ENCODE measurements around the gene GRK1.

Gene GRK1

GRCh38 chr13:113732176-113732960 is 65.3 kb downstream of the GRK1 start:
- Histone ChIP-seq H3K9me2 (replicated peaks; ENCODE audit: insufficient read depth, low read length) (no peaks in the 10 kb centered on the region), H2AFZ (ENCODE audit: low read depth, low read length, severe bottlenecking) (no peak overlapping the region), H3K27me3 (ENCODE audit: low read length) (no peaks in the 10 kb centered on the region), H3K9me3 (ENCODE audit: insufficient read depth, low read length) (peaks cover 7% of the 10 kb centered on the region; the same call in 1 of the 2 replicates), H3K27ac (ENCODE audit: low read depth, low read length) (no peak overlapping the region), H3F3A (ENCODE audit: insufficient read depth) (0 out of 2 replicates have a peak, but pooled peaks cover 4% of the 10 kb centered on the region), H3K79me2 (ENCODE audit: insufficient read depth, low read length) (no peaks in the 10 kb centered on the region), H3K4me3 (ENCODE audit: insufficient read depth, low read length, poor library complexity, severe bottlenecking) (no peak overlapping the region), H3K36me3 (ENCODE audit: low read length) (no peaks in the 10 kb centered on the region), H3K9ac (ENCODE audit: low read length) (no peak overlapping the region), H4K20me1 (ENCODE audit: low read depth, low read length) (no peaks in the 10 kb centered on the region), H3K4me2 (ENCODE audit: low read depth, low read length, poor library complexity, severe bottlenecking) (no peak overlapping the region)
- TF ChIP-seq CTCF (IDR thresholded peaks at IDR 0.05; ENCODE audit: insufficient read depth, low read length, poor library complexity, severe bottlenecking) (no peak), EZH2phosphoT487 (conservative IDR thresholded peaks at IDR 0.05; ENCODE audit: low read length) (no peak)

GRCh38 chr13:113732961-113733950 is 66.2 kb downstream of the GRK1 start:
- Histone ChIP-seq H3K4me2 (ENCODE audit: low read depth, low read length, poor library complexity, severe bottlenecking) (no peak overlapping the region), H4K20me1 (ENCODE audit: low read depth, low read length) (no peaks in the 10 kb centered on the region), H3F3A (ENCODE audit: insufficient read depth) (0 out of 2 replicates have a peak, but pooled peaks cover 4% of the 10 kb centered on the region), H3K9me2 (replicated peaks; ENCODE audit: insufficient read depth, low read length) (no peaks in the 10 kb centered on the region), H3K9ac (ENCODE audit: low read length) (no peak overlapping the region), H3K9me3 (ENCODE audit: insufficient read depth, low read length) (peaks cover 7% of the 10 kb centered on the region; the same call in 1 of the 2 replicates), H3K4me3 (ENCODE audit: insufficient read depth, low read length, poor library complexity, severe bottlenecking) (no peak overlapping the region), H3K27me3 (ENCODE audit: low read length) (no peaks in the 10 kb centered on the region), H3K79me2 (ENCODE audit: insufficient read depth, low read length) (no peaks in the 10 kb centered on the region), H3K36me3 (ENCODE audit: low read length) (no peaks in the 10 kb centered on the region), H2AFZ (ENCODE audit: low read depth, low read length, severe bottlenecking) (no peak overlapping the region), H3K27ac (ENCODE audit: low read depth, low read length) (no peak overlapping the region)
- TF ChIP-seq EZH2phosphoT487 (conservative IDR thresholded peaks at IDR 0.05; ENCODE audit: low read length) (no peak), CTCF (IDR thresholded peaks at IDR 0.05; ENCODE audit: insufficient read depth, low read length, poor library complexity, severe bottlenecking) (no peak)

- H3F3A ChIP-seq (ENCODE audit: insufficient read depth): 0 out of 2 replicates have a peak, but pooled peaks cover 4% of the 10 kb centered on the region
- H3K4me2 ChIP-seq (ENCODE audit: low read depth, low read length, poor library complexity, severe bottlenecking): no peak overlapping the region
- no peaks in the 10 kb centered on the region for H3K9me2 ChIP-seq (replicated peaks; ENCODE audit: insufficient read depth, low read length)
- H3K27me3 ChIP-seq (ENCODE audit: low read length): no peaks in the 10 kb centered on the region
- no peaks in the 10 kb centered on the region for H4K20me1 ChIP-seq (ENCODE audit: low read depth, low read length)
- no peak overlapping the region for H2AFZ ChIP-seq (ENCODE audit: low read depth, low read length, severe bottlenecking)
- peaks cover 7% of the 10 kb centered on the region; the same call in 1 of the 2 replicates for H3K9me3 ChIP-seq (ENCODE audit: insufficient read depth, low read length)
- H3K9ac ChIP-seq (ENCODE audit: low read length): no peak overlapping the region
- no peak overlapping the region for H3K27ac ChIP-seq (ENCODE audit: low read depth, low read length)
- no peaks in the 10 kb centered on the region for H3K36me3 ChIP-seq (ENCODE audit: low read length)
- no peak overlapping the region for H3K4me3 ChIP-seq (ENCODE audit: insufficient read depth, low read length, poor library complexity, severe bottlenecking)
- TF ChIP-seq CTCF (IDR thresholded peaks at IDR 0.05; ENCODE audit: insufficient read depth, low read length, poor library complexity, severe bottlenecking) (no peak), EZH2phosphoT487 (conservative IDR thresholded peaks at IDR 0.05; ENCODE audit: low read length) (no peak)
- H3K79me2 ChIP-seq (ENCODE audit: insufficient read depth, low read length): no peaks in the 10 kb centered on the region
These were observed 67.2 kb downstream of the GRK1 start for GRCh38 chr13:113734099-113734825.

All from SU-DHL-6 (cell line).